Stomach (tissue), 9 donors: Measurements from ENCODE around the gene MUC22. TPM values are rescaled to one million over a fixed set of nuclear protein-coding genes. Genes with fewer than 3 reads are reported as not detected.

Source experiments
- DNase-seq, 2 donors: peaks; one replicate each; pipeline versions ENCODE4 v3.0.0 to v3.0.0-alpha.2; 2013 to 2019
- H3K27ac ChIP-seq, 5 donors: fragments of 200-600 bp in 4 of 5; sonication (generic) in 4 of 5; one replicate each; pipeline ENCODE4 v1.5.1; 2013 to 2019; ENCODE audit warnings: mild to moderate bottlenecking in 1 of 5, moderate library complexity in 1 of 5
- H3K27me3 ChIP-seq, 3 donors: fragments of 200-600 bp; sonication (generic); one replicate each; pipeline ENCODE4 v1.5.1; 2017 to 2019; ENCODE audit warnings: mixed run types in 1 of 3
- H3K36me3 ChIP-seq, 4 donors: fragments of 200-600 bp; sonication (generic); 1 replicate in 3 of 4; 2 replicates in 1 of 4; pipeline ENCODE4 v1.5.1; 2016 to 2019
- H3K4me1 ChIP-seq, 4 donors: fragments of 200-600 bp; sonication (generic); one replicate each; pipeline ENCODE4 v1.5.1; 2016 to 2019
- H3K4me3 ChIP-seq, 4 donors: fragments of 200-600 bp; sonication (generic) in 3 of 4; one replicate each; pipeline ENCODE4 v1.5.1; 2016 to 2019; ENCODE audit warnings: mild to moderate bottlenecking in 1 of 4
- H3K9me3 ChIP-seq, 4 donors: fragments of 200-600 bp; sonication (generic); one replicate each; pipeline ENCODE4 v1.5.1; 2016 to 2019
- CTCF ChIP-seq, 7 experiments: fragments of 450-650 bp in 4 of 7; fragments of 200-600 bp in 3 of 7; sonication (generic) in 3 of 7; IDR thresholded peaks; one replicate each; pipeline ENCODE4 v1.5.1; 2016 to 2019; ENCODE audit warnings: antibody characterized with exemption in 7 of 7, control low read depth in 2 of 7, mild to moderate bottlenecking in 1 of 7
- EP300 ChIP-seq: sonication (generic); formaldehyde crosslinking; IDR thresholded peaks from one replicate; pipeline ENCODE4 v1.6.1; 2017; ENCODE audit warnings: antibody characterized with exemption
- POLR2A ChIP-seq, 4 donors: fragments of 450-650 bp; IDR thresholded peaks; one replicate each; pipeline ENCODE4 v1.6.1; 2016; ENCODE audit warnings: antibody characterized with exemption in 4 of 4, control low read depth in 2 of 4, mild to moderate bottlenecking in 1 of 4, moderate library complexity in 1 of 4
- POLR2AphosphoS5 ChIP-seq, 3 donors: sonication (generic); formaldehyde crosslinking; IDR thresholded peaks; one replicate each; pipeline ENCODE4 v1.6.1; 2016; ENCODE audit warnings: antibody characterized with exemption in 3 of 3
- WGBS, 5 donors: extraction: QIAGEN DNeasy Blood & Tissue Kit in 3 of 5; methylation state at CpG; one replicate each; pipeline versions ENCODE4 v1.1.5 to v1.1.7; 2013 to 2018; 5-methylcytosine and 5-hydroxymethylcytosine counted together
- intact Hi-C: fragments of 100-400 bp; cut with DNase I; formaldehyde crosslinking; loops from one replicate; pipeline ENCODE4 v1.15.1; 2023; ENCODE audit warnings: low total_unique reads
- polyA plus RNA-seq, 3 donors: library from polyadenylated mRNA; stranded (reverse); fragments of 200-250 nt; gene quantifications; one replicate each; pipeline ENCODE4 v1.2.3, GENCODE V29; 2013
- total RNA-seq, 5 donors: library from RNA; depleted of rRNA; stranded (reverse); fragments of >200 nt; gene quantifications; one replicate each; pipeline versions ENCODE4 v1.1.0 to v1.2.3, GENCODE V29; 2014 to 2016
- donor health status: healthy with polysubstance abuse.
- donor health status: Bipolar disorder and iron deficiency.
- donor health status: healthy.

The MUC22 gene
- total and polyA plus RNA-seq, 8 donors, result 0.65 TPM; not detected in 7

GRCh38 chr6:30981942-30982772 lies 28.1 kb upstream of the MUC22 start:
- H3K9me3 ChIP-seq, result no peaks in the 10 kb centered on the region
- no peaks in the 10 kb centered on the region for H3K36me3 ChIP-seq
- H3K4me1 ChIP-seq, result peaks cover 0 to 24% (median 18%) of the 10 kb centered on the region in 4 donors
- WGBS, 5 donors, result 12 to 21% (median 16%) methylated on average over 13 of the region's 13 CpGs
- intact Hi-C loops, result no loop called here
- peak overlapping the region in 4 of 5 donors; percentile 1 to 54 (median 42) for H3K27ac ChIP-seq
- TF ChIP-seq POLR2AphosphoS5 (IDR thresholded peaks at IDR 0.05), result peak in 1 of 3 donors; percentile 65
- TF ChIP-seq EP300, result no peak
- TF ChIP-seq CTCF (IDR thresholded peaks at IDR 0.05), result peak in 2 of 7 experiments; percentile 8 to 16
- no peak for TF ChIP-seq POLR2A (IDR thresholded peaks at IDR 0.05)
- peak; percentile 52 to 75 for DNase-seq
- H3K4me3 ChIP-seq, result peak overlapping the region in 1 of 4 donors; percentile 29
- H3K27me3 ChIP-seq, result no peaks in the 10 kb centered on the region

- Histone ChIP-seq H3K27me3 (no peaks in the 10 kb centered on the region), H3K4me3 (no peak within 1 kb of the TSS), H3K4me1 (peaks cover 0 to 24% (median 18%) of the 10 kb centered on the region in 4 donors), H3K36me3 (no peaks in the 10 kb centered on the region), H3K27ac (peak within 1 kb of the TSS in 2 of 5 donors; percentile 1 to 47), H3K9me3 (no peaks in the 10 kb centered on the region)
- intact Hi-C loops, result no loop called here
- 50 to 62% (median 59%) methylated on average over 6 of the region's 6 CpGs for WGBS, 5 donors
- DNase-seq, result peak in 1 of 2 donors; percentile 27
- TF ChIP-seq CTCF (IDR thresholded peaks at IDR 0.05) (no peak), POLR2AphosphoS5 (IDR thresholded peaks at IDR 0.05) (peak in 1 of 3 donors; percentile 6), POLR2A (IDR thresholded peaks at IDR 0.05) (no peak), EP300 (no peak)
These were observed 26.8 kb upstream of the MUC22 start, which contains the start of gene MUC21 for GRCh38 chr6:30983439-30983838. Gene MUC21, plus strand, starts transcription at chr6:30983718. Its CDS starts 241 bp downstream, at chr6:30983959.

- no peaks in the 10 kb centered on the region for H3K36me3 ChIP-seq
- H3K27ac ChIP-seq, result no peak overlapping the region
- no peak overlapping the region for H3K4me3 ChIP-seq
- TF ChIP-seq POLR2AphosphoS5 (IDR thresholded peaks at IDR 0.05) (no peak), EP300 (no peak), POLR2A (IDR thresholded peaks at IDR 0.05) (no peak), CTCF (IDR thresholded peaks at IDR 0.05) (no peak)
- no peaks in the 10 kb centered on the region for H3K9me3 ChIP-seq
- intact Hi-C loops, result no loop called here
- no peak for DNase-seq
- H3K4me1 ChIP-seq, result peaks cover 0 to 17% (median 15%) of the 10 kb centered on the region in 4 donors
- 12 to 61% (median 50%) methylated on average over 5 of the region's 5 CpGs for WGBS, 5 donors
- H3K27me3 ChIP-seq, result no peaks in the 10 kb centered on the region
These were observed 24.8 kb upstream of the MUC22 start for GRCh38 chr6:30985490-30985889.

- no peak for DNase-seq
These were observed 23.0 kb upstream of the MUC22 start for GRCh38 chr6:30987304-30987703.

More at GRCh38 chr6:30987304-30987703, 23.0 kb upstream of the MUC22 start:
- TF ChIP-seq EP300 (no peak), POLR2AphosphoS5 (IDR thresholded peaks at IDR 0.05) (no peak), CTCF (IDR thresholded peaks at IDR 0.05) (no peak), POLR2A (IDR thresholded peaks at IDR 0.05) (no peak)
- intact Hi-C loops, result no loop called here
- H3K36me3 ChIP-seq, result no peaks in the 10 kb centered on the region
- WGBS, 5 donors, result 79 to 95% (median 93%) methylated on average over 5 to 6 of the region's 6 CpGs
- no peak overlapping the region for H3K4me3 ChIP-seq
- no peaks in the 10 kb centered on the region for H3K27me3 ChIP-seq
- no peak overlapping the region for H3K27ac ChIP-seq
- H3K9me3 ChIP-seq, result no peaks in the 10 kb centered on the region
- H3K4me1 ChIP-seq, result peaks cover 0 to 14% (median 8%) of the 10 kb centered on the region in 4 donors
